SK-N-SH treated with all-trans-retinoic acid at 6 μM for 48 hours (cell line): Measurements from ENCODE around the gene SDCCAG8.

Experiments
- BACH2 ChIP-seq: fragments of 250-450 bp; sonication (Bioruptor Pico); IDR thresholded peaks from 2 replicates; pipeline ENCODE4 v1.9.0; 2021; ENCODE audit warnings: mild to moderate bottlenecking, borderline replicate concordance
- ESRRG ChIP-seq: fragments of 250-450 bp; sonication (Bioruptor Pico); IDR thresholded peaks from 2 replicates; pipeline ENCODE4 v1.6.1; 2021; ENCODE audit warnings: mild to moderate bottlenecking
- GLIS3 ChIP-seq: fragments of 250-450 bp; sonication (Bioruptor Pico); IDR thresholded peaks from 2 replicates; pipeline ENCODE4 v1.5.0; 2020; ENCODE audit warnings: mild to moderate bottlenecking, moderate library complexity
- OSR1 ChIP-seq: fragments of 250-450 bp; sonication (Bioruptor Pico); IDR thresholded peaks from 2 replicates; pipeline ENCODE4 v1.8.0; 2022; ENCODE audit warnings: moderate library complexity, mild to moderate bottlenecking, inconsistent platforms
- PPARA ChIP-seq: fragments of 250-450 bp; sonication (Bioruptor Pico); IDR thresholded peaks from 2 replicates; pipeline ENCODE4 v1.5.0; 2020; ENCODE audit warnings: mild to moderate bottlenecking, borderline replicate concordance
- TOX ChIP-seq: fragments of 250-450 bp; sonication (Bioruptor Pico); IDR thresholded peaks from 2 replicates; pipeline ENCODE4 v1.8.0; 2021; ENCODE audit warnings: mild to moderate bottlenecking, moderate library complexity, borderline replicate concordance
- ZFP30 ChIP-seq: fragments of 450-650 bp; formaldehyde crosslinking; IDR thresholded peaks from 2 replicates; pipeline ENCODE4 v1.5.0; 2022; ENCODE audit warnings: mild to moderate bottlenecking, moderate library complexity
- ZNF565 ChIP-seq: fragments of 450-650 bp; formaldehyde crosslinking; conservative IDR thresholded peaks from 2 replicates; pipeline ENCODE4 v1.5.0; 2020; ENCODE audit warnings: low read depth, mild to moderate bottlenecking, moderate library complexity
- ZNF70 ChIP-seq: fragments of 450-650 bp; formaldehyde crosslinking; IDR thresholded peaks from 2 replicates; pipeline ENCODE4 v1.5.0; 2020; ENCODE audit warnings: mild to moderate bottlenecking, moderate library complexity
- TF ChIP-seq, protein P1 (sequence below): fragments of 250-450 bp; sonication (Bioruptor Pico); IDR thresholded peaks from 2 replicates; pipeline ENCODE4 v1.8.0; 2020; ENCODE audit warnings: mild to moderate bottlenecking, moderate library complexity, borderline replicate concordance
- TF ChIP-seq, protein P2 (sequence below): fragments of 250-450 bp; sonication (Bioruptor Pico); IDR thresholded peaks from 2 replicates; pipeline ENCODE4 v1.8.0; 2021; ENCODE audit warnings: low read depth, mild to moderate bottlenecking, moderate library complexity, borderline replicate concordance

DNA sequence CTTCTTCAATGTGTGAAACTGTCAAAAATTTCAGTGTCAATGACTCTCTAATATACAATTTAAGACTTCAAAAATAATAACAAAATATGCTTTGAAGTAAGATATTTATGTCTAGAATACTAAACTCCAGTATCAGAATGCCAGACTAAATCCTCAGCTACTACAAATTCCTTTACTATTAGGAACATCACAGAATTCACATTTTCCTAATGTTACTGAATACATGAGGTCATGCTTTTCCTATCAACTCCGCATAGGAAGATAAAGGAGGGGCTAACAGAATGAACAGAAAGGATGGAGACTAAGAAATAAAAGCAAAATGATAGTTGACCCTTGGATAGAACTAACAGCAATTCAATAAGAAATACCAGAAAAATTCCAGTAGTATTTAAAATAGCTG, 292.7 kb downstream of the SDCCAG8 start:
- TF ChIP-seq TOX (CRISPR knock-in tag) (no peak), GLIS3 (CRISPR knock-in tag) (no peak), ZFP30 (CRISPR knock-in tag) (no peak), ZNF70 (CRISPR knock-in tag) (no peak), BACH2 (CRISPR knock-in tag) (no peak), PPARA (no peak), ZNF565 (CRISPR knock-in tag) (no peak), ESRRG (CRISPR knock-in tag) (no peak), OSR1 (CRISPR knock-in tag) (no peak)
- TF ChIP-seq, protein P1, sequence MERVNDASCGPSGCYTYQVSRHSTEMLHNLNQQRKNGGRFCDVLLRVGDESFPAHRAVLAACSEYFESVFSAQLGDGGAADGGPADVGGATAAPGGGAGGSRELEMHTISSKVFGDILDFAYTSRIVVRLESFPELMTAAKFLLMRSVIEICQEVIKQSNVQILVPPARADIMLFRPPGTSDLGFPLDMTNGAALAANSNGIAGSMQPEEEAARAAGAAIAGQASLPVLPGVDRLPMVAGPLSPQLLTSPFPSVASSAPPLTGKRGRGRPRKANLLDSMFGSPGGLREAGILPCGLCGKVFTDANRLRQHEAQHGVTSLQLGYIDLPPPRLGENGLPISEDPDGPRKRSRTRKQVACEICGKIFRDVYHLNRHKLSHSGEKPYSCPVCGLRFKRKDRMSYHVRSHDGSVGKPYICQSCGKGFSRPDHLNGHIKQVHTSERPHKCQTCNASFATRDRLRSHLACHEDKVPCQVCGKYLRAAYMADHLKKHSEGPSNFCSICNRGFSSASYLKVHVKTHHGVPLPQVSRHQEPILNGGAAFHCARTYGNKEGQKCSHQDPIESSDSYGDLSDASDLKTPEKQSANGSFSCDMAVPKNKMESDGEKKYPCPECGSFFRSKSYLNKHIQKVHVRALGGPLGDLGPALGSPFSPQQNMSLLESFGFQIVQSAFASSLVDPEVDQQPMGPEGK, result no peak
- TF ChIP-seq, protein P2, sequence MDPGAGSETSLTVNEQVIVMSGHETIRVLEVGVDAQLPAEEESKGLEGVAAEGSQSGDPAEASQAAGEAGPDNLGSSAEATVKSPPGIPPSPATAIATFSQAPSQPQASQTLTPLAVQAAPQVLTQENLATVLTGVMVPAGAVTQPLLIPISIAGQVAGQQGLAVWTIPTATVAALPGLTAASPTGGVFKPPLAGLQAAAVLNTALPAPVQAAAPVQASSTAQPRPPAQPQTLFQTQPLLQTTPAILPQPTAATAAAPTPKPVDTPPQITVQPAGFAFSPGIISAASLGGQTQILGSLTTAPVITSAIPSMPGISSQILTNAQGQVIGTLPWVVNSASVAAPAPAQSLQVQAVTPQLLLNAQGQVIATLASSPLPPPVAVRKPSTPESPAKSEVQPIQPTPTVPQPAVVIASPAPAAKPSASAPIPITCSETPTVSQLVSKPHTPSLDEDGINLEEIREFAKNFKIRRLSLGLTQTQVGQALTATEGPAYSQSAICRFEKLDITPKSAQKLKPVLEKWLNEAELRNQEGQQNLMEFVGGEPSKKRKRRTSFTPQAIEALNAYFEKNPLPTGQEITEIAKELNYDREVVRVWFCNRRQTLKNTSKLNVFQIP, result no peak
